ENCODE data around the gene CTSE.

GRCh38 chr1:205991237-205991636, 32.5 kb downstream of the CTSE start:
- TF ChIP-seq REST (IDR thresholded peaks at IDR 0.05; ENCODE audit: insufficient replicate concordance, low read depth) (no peak), CTCF (IDR thresholded peaks at IDR 0.05; ENCODE audit: insufficient read depth, low read length) (no peak), POLR2AphosphoS5 (IDR thresholded peaks at IDR 0.05; ENCODE audit: low read depth) (no peak)
